Lower leg skin (tissue), 3 donors: ENCODE measurements around the gene COL4A6.
"Not testable (repeated sequence)": the region's sequence is repeated elsewhere in the genome, so short reads cannot be mapped to it uniquely, and the experiment has no call there.

Experiments
- CTCF ChIP-seq, 3 donors: fragments of 450-650 bp; IDR thresholded peaks; one replicate each; pipeline ENCODE4 v1.5.1; 2016; ENCODE audit warnings: antibody characterized with exemption in 3 of 3, mild to moderate bottlenecking in 3 of 3, moderate library complexity in 2 of 3
- POLR2A ChIP-seq, 2 donors: fragments of 450-650 bp; IDR thresholded peaks; one replicate each; pipeline ENCODE4 v1.6.1; 2016 to 2017; ENCODE audit warnings: antibody characterized with exemption in 2 of 2, mild to moderate bottlenecking in 1 of 2, moderate library complexity in 1 of 2

- not testable (repeated sequence) for TF ChIP-seq CTCF, POLR2A (IDR thresholded peaks at IDR 0.05)
These were observed 47.1 kb downstream of the COL4A6 start for GRCh38 chrX:108390976-108391717.
